Fibroblast of skin of right quadriceps (primary cell): ENCODE results near the gene KRT86.
"Not testable (repeated sequence)": the region's sequence is repeated elsewhere in the genome, so short reads cannot be mapped to it uniquely, and the experiment has no call there.

ENCODE experiments used
- DNase-seq: peaks from one replicate; pipeline ENCODE4 v3.0.0-alpha.2; 2013

The KRT86 gene

DNA sequence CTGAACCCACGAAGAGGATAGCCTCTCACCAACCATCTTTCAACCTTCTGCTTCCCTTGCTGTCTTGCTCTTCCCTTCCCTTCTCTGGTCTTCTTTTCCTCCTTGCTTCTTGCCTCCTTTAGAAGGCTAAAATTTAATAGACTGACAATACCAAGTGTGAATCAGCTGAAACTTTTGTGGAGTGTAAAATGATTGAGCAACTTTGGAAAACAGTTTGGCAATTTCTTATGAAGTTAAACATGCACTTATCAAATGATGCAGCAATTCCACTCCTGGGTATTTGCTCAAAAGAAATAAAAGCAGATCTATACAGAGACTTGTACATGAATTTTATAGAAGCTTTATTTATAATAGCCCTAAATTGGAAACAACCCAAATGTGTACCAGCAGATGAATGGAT, 3.3 kb upstream of the KRT86 start:
- no peak for DNase-seq

DNA sequence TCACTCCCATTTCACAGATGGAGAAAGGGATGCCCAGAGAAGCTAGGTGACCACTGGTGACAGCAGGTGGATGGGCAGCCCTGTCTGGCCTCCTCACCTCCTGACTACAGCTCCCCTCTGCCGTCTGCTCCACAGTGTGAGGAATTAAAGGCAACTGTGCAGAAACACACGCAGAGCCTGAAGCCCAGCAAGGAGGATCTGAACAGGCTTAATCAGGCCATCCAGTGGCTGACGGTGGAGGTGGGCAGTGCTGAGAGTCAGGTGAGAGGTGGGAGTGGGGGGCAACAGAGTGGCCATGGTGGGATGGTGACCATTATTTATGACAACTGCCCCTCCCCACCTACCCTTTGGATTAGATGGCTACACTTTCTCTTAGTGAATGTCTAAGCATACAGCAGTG, 1.2 kb downstream of the KRT86 start:
- no peak for DNase-seq

DNA sequence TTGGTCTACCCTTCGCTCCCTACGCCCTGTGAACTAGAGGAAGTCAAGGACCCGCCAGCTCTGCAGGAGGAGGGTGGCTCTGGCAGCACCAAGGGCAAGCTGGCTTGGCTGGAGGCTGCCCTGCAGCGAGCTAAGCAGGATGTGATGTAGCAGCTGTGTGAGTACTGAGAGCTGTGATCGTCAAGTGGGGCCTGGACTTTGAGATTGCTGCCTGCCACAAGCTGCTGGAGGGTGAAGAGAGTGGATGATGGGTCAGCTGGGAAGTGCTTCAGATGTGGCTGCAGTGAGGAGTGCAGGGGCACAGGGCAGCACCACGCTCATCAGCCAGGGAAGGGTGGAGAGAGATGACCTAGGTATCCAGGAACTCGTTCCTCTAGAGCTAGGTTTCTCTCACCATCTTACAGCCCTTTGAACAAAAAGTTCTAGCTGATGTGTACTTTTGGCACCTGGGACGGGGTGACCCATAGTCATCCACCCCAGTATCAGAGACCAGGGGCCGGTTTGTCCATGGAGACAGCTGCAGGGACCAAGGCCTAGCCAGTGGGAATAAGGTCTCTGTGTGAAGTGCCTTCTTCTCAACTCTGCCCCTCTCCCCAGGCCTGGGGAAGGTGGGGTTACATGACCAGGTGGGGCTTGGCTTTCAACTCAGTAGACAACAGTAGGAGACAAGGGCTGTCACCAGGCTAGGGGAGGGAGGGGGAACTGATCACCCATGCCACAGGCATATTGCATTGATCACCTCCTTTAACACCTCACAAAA, 3.2 kb downstream of the KRT86 start:
- DNase-seq, result no peak

DNA sequence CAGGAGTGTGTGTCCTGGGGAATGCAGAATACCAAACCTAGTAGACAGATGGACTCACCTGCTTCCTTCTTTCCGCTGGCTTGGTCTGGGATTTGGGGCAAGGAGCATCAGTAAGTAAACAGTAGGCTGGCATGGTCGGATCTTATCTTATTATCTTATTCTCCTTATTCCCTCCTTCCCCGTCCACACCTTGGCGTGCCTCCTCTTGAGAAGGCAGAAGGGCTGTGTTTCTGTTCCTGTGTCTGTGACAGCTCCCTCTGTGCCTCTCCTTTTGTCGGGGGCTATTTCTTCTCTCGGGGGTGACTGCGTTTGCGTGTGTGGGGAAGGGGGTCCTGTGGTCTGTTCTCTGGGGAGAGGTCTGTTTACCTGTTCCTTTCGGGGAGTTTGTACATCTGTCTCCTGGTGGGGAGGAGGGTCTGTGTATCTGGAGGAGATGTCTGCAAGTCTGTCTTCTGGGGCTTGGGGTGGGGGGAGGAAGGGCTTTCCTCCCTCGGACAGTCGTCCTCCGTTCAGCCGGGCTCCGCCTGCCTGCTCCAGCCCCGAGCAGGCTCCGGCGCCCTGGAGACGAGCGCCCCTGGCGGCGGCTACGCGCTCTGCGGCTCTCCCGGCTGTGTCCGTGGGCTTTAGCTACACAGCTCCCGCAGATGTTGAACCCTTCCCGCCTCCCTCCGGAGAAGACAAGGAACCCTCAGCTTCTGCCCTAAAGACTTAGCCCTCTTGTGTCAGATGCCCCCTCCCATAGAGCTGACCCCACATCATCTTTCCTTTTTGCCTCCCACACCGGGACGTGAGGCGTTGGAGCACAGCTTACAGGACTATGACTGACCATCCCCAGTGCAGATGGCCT, 4.4 kb downstream of the KRT86 start:
- DNase-seq, result peak; percentile 68

DNA sequence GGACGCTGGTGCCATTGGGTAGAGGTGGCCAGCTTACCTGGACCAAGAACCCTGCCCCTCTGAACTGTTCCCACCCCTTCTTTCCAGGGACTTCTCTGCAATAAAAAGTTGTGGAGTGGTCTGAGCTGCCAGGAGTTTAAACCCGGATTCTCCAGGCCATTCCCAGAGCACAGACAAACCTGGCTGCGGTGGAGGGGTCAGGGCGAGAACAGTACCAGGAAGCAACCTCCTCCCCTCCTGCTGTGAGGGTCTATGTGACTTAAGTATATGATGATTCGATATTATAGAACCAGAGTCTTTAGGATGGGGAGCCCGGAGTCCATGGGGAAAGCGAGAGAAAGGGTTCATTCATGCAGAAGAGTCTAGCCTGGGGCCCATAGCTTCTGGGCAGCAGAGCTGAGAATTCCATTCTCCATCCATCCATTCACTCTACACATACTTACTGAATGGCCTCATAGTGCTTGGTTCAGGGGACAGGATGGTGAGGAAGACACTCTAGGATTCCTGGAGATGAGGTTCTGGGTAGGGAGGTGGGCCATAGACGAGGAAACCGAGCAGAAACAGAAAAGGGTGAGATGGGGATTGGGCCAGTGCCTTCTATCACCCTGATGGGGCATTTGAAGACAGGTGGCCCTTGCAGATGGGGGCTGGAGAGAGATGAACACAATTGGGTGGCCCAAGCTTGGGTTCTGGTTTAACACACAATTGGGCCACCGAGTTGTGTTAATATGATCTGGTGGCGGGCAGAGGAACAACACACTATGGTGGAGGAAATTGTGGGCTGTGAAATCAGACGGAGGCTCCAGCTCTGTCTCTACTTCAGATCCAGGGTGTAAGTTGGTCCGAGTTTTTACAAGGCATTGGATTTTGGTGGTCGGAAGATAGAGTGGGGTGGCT, 5.2 kb downstream of the KRT86 start:
- DNase-seq, result peak; percentile 30

DNA sequence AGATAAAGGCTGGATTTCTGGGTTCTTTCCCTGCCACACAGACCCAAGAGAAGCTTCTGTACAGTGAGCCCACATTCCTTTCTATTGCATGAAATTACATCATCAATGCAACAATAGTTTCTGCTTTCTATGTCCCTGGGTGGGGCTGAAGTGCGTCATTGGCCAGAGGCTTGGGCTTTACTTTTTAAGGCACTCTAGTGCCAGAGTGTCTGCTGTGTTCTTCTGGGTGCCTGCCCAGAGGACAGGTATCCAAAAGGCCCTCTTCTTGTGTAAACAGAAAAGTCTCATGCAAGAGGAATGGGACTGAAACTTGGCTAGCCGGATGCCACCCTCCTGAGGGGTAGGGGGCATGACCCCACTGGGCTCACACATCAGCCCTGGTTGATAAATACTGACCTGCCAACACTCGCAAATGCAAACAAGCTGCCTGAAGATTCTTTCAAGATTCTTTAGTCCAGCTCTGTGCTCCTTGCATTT, 5.9 kb downstream of the KRT86 start:
- DNase-seq, result peak; percentile 90

DNA sequence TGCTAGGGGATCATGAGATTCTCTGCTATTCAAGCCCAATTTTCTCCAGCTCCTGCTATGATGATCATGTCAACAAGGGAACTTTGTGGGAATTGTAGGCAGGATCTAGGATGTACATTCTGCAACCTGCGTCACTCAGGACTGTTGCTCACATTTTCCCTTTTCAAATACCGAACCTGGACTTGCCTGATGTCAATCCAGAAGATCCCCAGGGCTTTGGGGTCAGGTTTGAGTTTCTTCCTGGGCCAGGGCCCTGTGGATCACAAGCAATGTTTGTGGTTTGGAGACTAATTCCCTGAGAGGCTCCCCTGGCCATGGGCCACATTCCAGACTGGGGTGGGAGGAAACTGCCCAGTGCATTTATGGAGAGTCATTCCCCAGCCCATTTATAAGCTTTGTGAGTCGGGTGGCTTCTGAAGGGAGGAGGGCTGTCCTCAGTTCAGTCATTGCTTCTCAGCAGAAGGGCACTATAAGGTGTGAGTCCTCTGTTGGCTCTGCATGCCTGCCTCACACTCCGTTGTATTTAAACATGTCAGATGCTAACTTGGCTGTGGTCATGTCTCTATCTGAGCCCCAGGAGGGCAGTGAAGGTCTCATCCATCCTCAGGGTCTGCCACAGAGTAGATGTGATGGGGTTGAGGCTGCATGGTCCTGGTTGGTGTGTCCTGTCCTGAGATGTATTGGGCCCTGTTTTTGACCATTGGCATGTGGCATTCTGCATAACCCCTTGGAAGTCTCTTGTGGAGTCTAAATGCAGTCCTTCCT, 6.5 kb downstream of the KRT86 start:
- peak; percentile 97 for DNase-seq

DNA sequence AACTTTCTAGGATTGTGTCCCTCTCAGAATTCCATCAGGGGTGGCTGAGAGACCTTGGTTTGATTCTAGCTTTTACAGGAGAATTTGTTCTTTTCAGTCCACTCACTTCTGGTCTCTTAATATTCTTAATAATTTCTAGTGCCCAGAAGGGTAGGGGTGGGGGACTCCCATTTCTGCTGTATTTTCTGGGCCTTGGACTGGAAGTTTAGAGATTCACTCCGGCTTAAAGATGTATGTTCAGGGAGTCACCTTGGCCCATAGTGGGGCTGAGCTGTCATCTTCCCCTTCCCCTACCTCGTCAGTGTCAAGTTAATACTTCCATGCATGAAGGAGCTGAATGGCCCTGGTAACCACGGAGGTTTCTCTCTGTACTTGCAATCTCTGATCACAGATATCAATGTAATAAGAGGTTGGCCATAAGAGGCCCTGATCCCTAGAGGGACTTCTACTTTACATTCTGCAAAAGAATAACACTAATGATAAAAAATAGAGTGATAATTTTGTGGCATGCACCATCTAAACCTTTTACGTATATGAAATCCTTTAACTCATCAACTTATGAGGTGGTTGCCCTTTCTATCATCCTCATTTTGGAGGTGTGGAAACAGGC, 10.2 kb downstream of the KRT86 start:
- no peak for DNase-seq

DNA sequence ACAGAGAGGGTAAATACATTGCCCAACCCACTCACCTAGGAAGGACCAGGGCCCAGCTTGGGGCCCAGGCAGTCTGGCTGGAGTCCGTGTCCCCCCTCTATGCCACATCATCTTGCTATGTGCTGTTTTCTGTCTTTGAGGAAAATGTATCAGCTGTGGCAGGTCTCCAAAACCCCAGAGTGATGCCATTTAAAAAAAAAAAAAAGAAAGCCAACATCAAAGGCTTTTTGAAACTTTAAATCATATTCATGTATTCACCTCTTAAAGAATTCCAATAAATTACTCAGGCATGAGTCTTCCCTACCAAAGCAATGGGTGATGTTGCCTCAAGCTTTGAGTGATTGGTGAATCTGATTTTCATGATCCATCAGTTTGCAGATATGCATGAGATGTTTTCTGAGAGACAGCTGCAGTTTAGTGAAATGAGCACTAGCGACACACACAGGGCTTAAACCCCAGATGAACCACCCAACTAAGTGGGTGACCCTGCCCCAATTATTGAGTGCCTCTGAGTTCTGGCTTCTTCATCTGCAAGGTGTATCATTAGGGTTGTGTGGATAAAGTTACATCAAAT, 10.8 kb downstream of the KRT86 start:
- peak; percentile 69 for DNase-seq

DNA sequence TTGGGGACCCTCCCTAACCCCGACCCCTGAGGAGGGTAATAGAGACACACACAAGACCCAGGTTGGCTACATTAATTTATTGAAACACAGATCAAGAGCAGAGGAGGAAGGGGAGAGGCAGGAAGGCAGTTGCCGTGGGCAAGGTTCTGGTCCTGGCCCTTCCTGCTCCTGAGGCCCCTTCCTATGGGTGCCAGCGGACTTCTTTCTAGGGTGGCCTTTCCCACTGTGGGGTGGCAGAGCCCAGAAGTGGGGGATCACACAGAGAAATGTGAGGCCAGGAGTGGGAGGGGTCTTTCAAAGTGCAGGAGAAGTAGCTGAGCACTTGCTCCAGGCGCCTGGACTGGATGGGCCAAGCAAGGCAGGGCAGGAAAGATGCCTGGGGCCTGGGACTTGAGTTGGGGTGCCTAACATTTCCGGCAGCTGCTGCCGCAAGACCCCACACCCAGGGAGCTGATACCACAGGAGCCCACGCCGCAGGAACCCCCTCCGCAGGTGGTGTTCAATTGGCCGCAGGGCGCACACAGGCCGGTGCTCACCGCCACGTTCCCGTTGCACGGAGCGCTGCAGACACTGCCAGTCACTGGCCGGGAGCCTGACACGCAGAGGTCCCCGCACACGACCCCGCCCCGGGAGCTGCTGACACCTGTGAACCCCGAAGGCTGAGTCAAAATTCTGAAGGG, 11.5 kb downstream of the KRT86 start:
- no peak for DNase-seq

DNA sequence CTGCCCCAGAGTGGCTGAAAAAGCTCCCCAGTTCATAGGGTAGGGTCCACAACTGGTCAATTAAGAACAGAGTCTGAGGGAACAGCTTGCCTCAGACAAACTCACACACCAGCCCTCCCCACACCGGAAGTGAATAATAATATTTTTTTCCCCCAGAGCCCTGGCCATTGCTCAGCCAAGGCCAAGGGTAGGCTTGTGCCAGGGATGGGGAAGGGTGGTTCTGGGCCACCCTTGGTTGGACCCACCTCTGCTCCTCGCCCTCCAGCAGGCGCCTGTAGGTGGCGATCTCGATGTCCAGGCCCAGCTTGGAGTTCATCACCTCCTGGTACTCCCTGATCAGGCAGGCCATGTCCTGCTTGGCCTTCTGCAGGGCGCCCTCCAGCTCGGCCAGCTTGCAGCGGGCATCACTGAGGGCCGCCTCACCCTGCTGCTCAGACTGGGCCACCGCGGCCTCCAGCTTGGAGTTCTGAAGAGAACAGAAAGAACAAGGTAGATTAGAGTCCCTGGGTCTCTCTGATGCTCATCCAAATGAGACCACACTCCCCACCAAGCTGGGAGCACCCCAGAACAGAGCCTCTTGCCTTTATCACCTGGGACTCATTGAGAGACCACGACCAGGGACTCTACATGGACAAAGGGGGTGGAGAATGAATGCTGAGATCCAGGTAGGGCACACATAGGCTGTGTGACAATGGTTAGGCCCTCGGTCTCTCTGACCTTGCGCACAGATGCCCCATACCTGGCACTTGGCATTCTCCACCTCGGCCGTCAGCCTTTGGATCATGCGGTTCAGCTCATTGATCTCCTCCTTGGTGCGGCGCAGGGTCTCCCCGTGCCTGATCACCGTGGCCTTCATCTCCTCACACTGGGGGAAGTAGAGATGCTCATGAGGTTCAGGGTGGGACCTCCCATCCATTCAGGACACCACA, 12.7 kb downstream of the KRT86 start:
- DNase-seq, result not testable (repeated sequence)

DNA sequence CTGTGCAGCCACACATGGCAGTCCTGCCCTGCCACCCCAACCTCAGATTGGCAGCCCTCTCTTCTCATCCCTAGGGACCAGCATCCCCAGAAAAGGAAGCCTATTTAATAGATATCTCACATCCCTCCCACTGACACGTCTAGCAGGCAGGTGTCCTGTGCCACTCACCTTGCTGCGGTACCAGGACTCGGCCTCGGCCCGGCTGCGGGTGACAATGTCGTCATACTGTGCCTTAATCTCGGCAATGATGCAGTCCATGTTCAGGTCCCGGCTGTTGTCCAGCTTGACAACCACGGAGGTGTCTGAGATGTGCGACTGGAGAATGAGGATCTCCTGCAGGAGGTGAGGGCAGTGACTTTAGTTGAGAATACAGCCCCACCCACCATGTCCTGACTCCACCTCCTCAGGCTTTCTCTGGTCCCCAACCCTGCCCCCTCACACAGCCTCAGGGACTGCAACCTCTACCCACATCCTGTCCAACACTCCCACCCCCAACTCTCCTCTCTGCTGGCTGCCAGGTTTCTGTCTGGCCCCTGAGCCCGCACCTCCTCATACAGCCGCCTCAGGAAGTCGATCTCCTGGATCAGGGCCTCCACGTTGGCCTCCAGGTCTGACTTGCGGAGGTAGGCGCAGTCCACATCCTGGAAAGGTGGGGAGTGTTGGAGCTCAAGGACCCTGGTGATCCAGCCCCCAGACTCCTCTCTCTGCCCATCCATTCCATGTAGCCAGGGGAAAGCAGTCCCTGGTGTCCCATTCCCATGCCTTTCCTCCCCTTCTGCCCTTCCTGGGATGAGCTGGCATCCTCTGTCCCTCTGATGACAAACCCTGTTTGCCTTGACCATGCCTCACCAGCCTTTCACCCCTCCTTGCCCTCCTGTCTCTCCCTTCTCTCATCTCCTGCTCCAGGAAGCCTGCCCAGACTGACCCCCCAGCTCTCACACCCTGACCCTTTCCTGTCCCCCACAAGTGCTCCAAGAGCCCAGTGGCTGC, 13.7 kb downstream of the KRT86 start:
- DNase-seq, result not testable (repeated sequence)

DNA sequence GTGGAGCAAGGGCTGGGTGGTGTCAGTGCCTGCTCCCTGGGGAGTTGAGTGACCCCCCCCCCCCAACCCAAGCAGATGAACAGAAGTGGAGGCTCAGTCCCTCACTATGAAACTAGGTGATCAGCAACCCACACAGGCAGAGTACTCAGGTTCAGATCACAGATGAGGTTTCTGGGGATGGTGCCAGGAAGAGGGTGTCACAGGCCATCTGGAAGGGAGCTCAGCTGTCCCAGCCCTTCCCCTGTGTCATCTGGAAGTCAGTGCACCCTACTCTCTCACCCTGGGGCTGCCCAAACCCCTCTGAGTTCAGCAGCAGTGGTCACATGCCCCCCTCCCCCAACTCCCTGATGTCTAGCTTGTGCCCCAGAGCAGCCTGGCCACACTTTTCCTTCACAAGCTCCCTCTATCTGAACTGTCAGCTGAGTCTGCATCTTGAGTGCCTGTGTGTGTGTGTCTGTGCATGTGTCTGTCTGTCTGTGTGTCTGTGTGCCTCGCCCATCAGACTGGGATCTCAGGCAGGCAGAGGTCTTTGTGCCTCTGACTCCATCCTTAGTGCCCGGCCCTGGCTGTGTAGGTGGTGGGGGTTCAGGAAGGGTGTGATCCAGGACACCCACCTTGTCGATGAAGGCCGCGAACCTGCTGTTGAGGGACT, 16.2 kb downstream of the KRT86 start:
- not testable (repeated sequence) for DNase-seq

DNA sequence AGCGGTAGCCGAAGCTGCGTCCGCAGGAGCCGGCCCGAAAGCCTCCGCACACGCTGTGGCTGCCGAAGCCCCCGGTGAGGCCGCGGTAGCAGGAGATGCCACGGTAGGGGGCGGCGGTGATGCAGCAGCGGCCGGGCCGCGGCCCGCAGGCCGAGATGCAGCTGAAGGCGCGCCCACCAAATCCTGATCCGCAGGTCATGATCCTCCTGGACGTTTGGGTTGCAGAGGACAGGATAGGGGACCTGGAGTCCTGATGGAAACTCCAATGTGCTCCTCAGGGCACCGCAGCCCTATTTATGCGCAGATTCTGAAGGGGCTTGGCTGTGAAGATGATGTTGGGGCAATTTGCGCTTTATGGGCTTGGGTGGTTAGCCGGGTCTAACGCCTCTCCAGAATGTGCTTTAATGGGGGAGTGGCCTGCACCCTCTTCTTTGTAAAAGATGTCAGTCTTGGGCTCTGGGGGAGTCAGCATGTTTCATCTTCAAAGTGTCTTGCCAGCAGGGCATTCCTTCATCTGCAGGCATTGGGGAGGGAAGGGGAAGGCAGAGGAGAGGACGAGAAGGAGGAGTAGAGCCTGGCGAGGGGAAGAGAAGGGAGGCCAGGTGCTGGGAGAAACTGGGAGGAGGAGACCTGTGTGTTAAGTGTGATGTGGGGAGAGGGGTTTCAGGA, 17.0 kb downstream of the KRT86 start, which contains the start of gene KRT81:
KRT81 (minus strand) TSS at position 268 of the 669 bp plus-strand sequence; CDS start at position 199, 69 bp downstream.
- no peak for DNase-seq

DNA sequence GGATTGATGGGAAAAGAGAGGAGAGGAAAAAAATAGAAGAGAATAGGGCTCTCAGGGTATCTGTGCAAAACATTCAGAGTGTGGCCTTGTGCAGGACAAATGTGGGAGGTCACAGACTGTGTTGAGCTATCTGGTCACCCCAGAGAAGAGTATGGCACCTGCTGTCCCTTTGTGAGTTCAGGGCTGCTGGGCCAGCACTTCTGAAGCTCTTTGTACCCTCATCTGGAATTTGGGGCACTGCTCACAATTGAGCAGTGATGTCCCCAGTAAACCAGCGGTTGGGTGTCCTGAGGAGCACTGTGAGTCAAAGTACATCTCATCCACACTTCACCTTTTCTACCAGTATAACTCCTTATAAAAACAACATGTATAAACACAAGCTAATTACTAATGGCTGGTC, 19.5 kb downstream of the KRT86 start:
- no peak for DNase-seq

DNA sequence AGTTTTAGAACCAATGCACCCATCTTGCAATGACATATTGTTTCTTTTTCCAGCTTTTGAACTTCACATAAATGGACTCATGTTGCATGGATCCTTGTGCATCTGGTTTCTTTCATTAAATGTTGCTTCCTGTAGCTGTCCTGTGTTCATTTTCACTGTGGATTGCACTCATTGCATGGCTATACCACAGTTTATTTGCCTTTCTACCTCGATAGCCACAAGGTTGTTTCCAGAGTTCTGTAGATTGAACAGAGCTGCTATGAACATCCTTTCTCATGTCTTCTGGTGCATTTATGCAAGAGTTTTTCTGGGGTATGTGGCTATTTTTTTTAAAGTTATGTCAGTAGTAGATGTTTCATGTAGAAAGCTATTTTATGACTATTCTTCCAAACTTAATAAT, 20.4 kb downstream of the KRT86 start:
- no peak for DNase-seq

DNA sequence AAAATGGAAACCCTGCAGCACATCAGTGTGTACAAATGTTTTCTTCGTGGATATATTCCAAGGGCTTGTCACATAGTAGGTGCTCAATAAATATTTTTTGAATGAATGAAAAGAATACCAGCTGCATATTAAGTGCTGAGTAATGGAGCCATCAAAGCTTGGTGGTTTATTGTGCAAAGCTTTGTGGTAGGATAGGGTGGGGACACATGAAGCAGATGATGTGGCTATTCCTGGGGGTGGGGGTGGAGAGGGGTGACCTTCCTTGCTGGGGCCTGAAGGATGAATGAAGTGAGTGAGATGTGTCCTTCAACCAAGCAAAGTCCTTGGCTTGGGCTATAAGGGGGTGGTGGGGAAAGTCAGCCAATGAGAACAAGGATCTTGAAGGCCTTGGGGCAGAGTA, 21.2 kb downstream of the KRT86 start:
- no peak for DNase-seq
